ENCODE data around the gene TMEFF1.
"Not testable (repeated sequence)": the region's sequence is repeated elsewhere in the genome, so short reads cannot be mapped to it uniquely, and the experiment has no call there.

Gene TMEFF1

GRCh38 chr9:100489836-100490235 is 16.9 kb downstream of the TMEFF1 start:
- DNase-seq (ENCODE audit: low read depth in 3 of 3): no peak

- no peak for DNase-seq (ENCODE audit: low read depth in 3 of 3)
These were observed 20.0 kb downstream of the TMEFF1 start for GRCh38 chr9:100492952-100493351.

GRCh38 chr9:100498592-100498991 is 25.6 kb downstream of the TMEFF1 start:
- DNase-seq (ENCODE audit: low read depth in 3 of 3): no peak

- DNase-seq (ENCODE audit: low read depth in 3 of 3): no peak
These were observed 26.5 kb downstream of the TMEFF1 start for GRCh38 chr9:100499460-100499859.

- DNase-seq (ENCODE audit: low read depth in 3 of 3): no peak
These were observed 26.9 kb downstream of the TMEFF1 start for GRCh38 chr9:100499866-100500265.

GRCh38 chr9:100505564-100506159 is 32.7 kb downstream of the TMEFF1 start:
- peak; percentile 17 to 30 (median 21) for DNase-seq (ENCODE audit: low read depth in 3 of 3)

- not testable (repeated sequence) for DNase-seq (ENCODE audit: low read depth in 3 of 3)
These were observed 34.4 kb downstream of the TMEFF1 start for GRCh38 chr9:100507350-100507749.

- DNase-seq (ENCODE audit: low read depth in 3 of 3): no peak
These were observed 38.3 kb downstream of the TMEFF1 start for GRCh38 chr9:100511205-100511604.

GRCh38 chr9:100515578-100516494 is 42.9 kb downstream of the TMEFF1 start:
- no peak for DNase-seq (ENCODE audit: low read depth in 3 of 3)

- DNase-seq (ENCODE audit: low read depth in 3 of 3): no peak
These were observed 48.3 kb downstream of the TMEFF1 start for GRCh38 chr9:100521282-100521681.

GRCh38 chr9:100525563-100525962 is 52.6 kb downstream of the TMEFF1 start:
- DNase-seq (ENCODE audit: low read depth in 3 of 3): no peak

- DNase-seq (ENCODE audit: low read depth in 3 of 3): not testable (repeated sequence)
These were observed 54.3 kb downstream of the TMEFF1 start for GRCh38 chr9:100527180-100527794.

- DNase-seq (ENCODE audit: low read depth in 3 of 3): no peak
These were observed 61.5 kb downstream of the TMEFF1 start for GRCh38 chr9:100534401-100534800.

- DNase-seq (ENCODE audit: low read depth in 3 of 3): no peak
These were observed 67.4 kb downstream of the TMEFF1 start for GRCh38 chr9:100540327-100540726.

GRCh38 chr9:100549048-100549447 is 76.1 kb downstream of the TMEFF1 start:
- DNase-seq (ENCODE audit: low read depth in 3 of 3): no peak

- no peak for DNase-seq (ENCODE audit: low read depth in 3 of 3)
These were observed 82.0 kb downstream of the TMEFF1 start for GRCh38 chr9:100554935-100555401.

- DNase-seq (ENCODE audit: low read depth in 3 of 3): no peak
These were observed 82.5 kb downstream of the TMEFF1 start for GRCh38 chr9:100555471-100555870.

GRCh38 chr9:100557053-100557452 is 84.1 kb downstream of the TMEFF1 start:
- DNase-seq (ENCODE audit: low read depth in 3 of 3): no peak

- no peak for DNase-seq (ENCODE audit: low read depth in 3 of 3)
These were observed 88.3 kb downstream of the TMEFF1 start for GRCh38 chr9:100561256-100561655.

GRCh38 chr9:100567856-100568255 is 94.9 kb downstream of the TMEFF1 start:
- no peak for DNase-seq (ENCODE audit: low read depth in 3 of 3)

GRCh38 chr9:100573655-100574260 is 100.8 kb downstream of the TMEFF1 start:
- no peak for DNase-seq (ENCODE audit: low read depth in 3 of 3)

GRCh38 chr9:100575006-100575405 is 102.1 kb downstream of the TMEFF1 start:
- DNase-seq (ENCODE audit: low read depth in 3 of 3): no peak
